GM18505 (cell line): Measurements from ENCODE around the gene SHISA7.

Experiments
- ATAC-seq: cut with Tn5 transposase; IDR thresholded peaks from one replicate; pipeline ENCODE4 v1.9.1; 2021; ENCODE audit not compliant: unreplicated experiment
- POLR2A ChIP-seq: IDR thresholded peaks from 4 replicates; pipeline ENCODE4 v1.6.1; 2011; ENCODE audit warnings: borderline replicate concordance; ENCODE audit not compliant: insufficient read depth, insufficient read length; ENCODE audit errors: extremely low read depth

SHISA7 gene

GRCh38 chr19:55474269-55475265 is 31.5 kb upstream of the SHISA7 start:
- no peak for TF ChIP-seq POLR2A
- no peak for ATAC-seq

GRCh38 chr19:55473225-55474012 is 30.3 kb upstream of the SHISA7 start:
- TF ChIP-seq POLR2A: no peak
- no peak for ATAC-seq

DNA sequence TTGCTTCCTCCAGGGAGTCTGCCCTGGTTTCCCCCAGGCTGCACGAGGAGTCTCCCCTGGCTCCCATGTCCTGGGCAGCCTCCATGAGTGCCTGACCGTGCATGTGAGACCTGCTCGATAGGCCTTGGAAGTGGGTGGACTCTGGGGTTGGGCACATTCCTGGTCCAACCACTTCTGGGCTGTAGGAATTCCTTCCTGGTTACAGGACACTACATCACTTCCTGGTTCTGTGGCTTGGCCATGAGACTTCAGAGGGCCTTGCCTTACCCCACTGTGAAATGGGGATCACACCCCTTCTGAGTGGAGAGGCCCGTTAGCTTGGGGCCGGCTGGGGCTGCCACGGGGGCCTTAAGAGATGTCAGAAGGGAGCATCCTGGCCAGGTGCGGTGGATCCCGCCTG is 29.4 kb upstream of the SHISA7 start:
- no peak for TF ChIP-seq POLR2A
- no peak for ATAC-seq

DNA sequence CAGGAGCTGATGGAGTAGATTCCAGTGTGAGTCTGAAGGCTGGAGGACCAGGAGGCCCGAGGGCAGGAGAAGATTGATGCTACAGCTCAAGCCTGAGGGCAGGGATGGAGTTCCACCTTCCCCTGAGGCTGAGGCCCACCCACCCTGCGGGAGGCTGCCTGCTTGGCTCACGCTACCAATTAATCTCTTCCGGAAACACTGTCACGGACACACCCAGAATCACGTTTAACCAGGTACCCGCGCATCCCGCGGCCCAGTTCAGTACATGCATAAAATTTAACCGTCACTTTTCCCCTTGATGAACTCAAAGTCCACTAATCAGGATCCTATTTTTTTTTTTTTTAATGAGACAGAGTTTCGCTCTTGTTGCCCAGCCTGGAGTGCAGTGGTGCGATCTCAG is 28.2 kb upstream of the SHISA7 start:
- no peak for ATAC-seq
- no peak for TF ChIP-seq POLR2A

DNA sequence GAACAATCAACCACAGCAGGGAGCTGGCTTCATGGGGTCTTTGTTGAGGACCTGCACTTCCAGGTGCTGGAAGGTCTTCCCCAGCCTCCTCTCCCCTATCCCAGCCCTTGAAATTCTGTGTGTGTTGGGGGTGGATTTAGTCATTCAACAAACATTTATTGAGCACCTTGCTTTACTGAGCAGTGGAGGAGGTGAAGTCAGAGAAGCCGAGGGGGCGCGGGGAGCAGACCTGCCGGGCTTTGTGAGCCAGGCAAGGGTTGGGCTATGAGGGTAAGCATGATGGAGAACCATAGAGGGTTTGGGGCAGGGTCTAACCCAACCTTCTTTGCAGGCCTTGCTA is 24.9 kb upstream of the SHISA7 start:
- ATAC-seq: no peak
- TF ChIP-seq POLR2A: no peak

DNA sequence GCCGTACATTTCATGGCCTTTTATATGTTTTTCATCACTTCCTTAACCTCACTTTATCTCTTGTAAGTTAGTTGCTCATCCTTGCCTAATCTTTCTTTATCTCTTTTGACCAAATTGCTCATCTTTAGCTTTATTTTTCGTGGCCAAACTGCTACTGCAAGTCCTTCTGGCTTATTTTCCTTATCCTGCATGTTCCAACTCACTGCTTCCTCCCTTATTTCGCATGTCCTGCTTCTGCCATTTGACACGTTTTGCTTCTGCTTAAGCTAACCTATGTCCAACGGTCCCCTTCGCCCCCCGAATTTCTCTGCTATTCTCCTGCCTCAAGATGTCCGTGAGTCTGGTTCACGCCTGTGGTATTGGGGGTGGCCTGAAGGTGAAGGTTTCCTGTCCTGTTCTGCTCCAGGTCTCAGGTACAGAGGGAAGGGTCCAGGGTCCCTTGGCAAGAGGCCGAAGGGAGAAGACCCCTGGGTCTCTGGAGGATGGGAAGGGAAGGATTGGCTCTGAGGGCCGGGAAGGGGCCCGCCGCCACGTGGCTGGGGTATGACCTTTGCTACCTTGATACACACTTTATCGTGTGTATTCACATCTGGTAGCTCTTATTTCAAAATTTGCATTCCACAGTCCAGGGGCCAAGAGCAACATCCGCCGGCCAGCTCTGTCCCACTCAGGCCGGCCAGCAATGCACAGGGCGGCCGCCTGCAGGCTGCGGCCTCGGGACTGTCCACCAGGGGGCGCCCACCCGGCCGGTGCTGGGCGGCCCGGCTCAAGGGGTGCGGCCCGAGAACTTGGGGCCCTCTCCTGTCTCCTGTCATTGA is 24.3 kb upstream of the SHISA7 start:
- ATAC-seq: peak; percentile 54
- TF ChIP-seq POLR2A: no peak

DNA sequence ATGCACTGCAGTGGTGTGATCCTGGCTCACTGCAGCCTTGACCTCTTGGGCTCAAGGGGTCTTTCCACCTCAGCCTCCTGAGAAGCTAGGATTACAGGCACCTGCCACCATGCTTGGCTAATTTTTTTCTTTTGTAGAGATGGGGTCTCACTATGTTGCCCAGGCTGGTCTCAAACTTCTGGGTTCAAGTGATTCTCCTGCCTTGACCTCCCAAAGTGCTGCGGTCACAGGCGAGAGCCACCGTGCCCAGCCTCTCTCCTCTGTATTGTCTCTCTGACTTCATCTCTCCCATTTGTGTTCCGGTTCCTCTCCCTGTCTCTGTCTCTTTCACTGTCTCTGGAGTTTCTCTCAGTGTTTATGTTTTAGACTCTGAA is 23.1 kb upstream of the SHISA7 start:
- no peak for TF ChIP-seq POLR2A
- ATAC-seq: no peak

- no peak for ATAC-seq
- no peak for TF ChIP-seq POLR2A
Measured at GRCh38 chr19:55465460-55466240, 22.6 kb upstream of the SHISA7 start.

- no peak for ATAC-seq
- no peak for TF ChIP-seq POLR2A
Measured at GRCh38 chr19:55464662-55465054, 21.6 kb upstream of the SHISA7 start, which contains the start of gene C19orf85. TSS of gene C19orf85 (minus strand) at chr19:55464751. CDS start at chr19:55464554, 197 bp downstream.

- ATAC-seq: no peak
- TF ChIP-seq POLR2A: no peak
Measured at GRCh38 chr19:55464039-55464661, 21.1 kb upstream of the SHISA7 start.

DNA sequence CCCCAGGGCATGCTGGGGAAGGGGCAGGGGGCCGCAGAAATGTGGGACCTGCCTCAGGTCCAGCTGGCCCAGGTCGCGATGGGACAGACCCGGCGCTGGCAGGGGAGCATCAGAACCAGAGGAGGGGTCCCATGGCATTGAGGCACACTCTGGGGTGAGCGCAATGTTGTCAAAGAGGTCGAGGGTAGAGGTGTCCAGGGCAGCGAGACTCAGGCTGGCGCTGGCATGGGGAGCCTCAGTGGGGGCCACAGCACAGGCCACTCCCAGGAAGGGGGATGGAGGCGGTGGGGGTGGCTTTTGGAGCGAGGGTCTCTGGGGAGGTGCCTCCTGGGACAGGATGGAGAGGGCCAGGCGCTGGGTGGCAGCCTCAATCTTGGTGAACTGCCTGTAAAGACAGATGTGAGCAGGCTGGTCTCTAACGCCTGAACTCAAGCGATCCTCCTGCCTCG is 20.5 kb upstream of the SHISA7 start:
- TF ChIP-seq POLR2A: no peak
- no peak for ATAC-seq

DNA sequence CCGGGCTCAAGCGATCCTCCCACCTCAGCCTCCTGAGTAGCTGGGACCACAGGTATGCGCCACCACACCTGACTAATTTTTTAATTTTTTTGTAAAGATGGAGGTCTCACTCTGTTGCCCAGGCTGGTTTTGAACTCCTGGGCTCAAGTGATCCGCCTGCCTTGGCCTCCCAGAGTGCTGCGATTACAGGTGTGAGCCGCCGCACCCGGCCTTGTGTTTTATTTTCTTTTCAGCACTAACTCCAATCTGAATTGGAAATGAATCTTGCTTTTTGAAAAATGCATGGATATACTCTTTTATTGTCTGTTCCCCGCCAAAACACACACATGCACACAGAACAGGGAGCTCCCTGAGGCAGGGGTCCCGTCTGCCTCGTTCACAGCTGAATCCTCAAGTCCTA is 19.6 kb upstream of the SHISA7 start:
- ATAC-seq: no peak
- TF ChIP-seq POLR2A: no peak

GRCh38 chr19:55461974-55462626 is 19.0 kb upstream of the SHISA7 start:
- no peak for ATAC-seq
- TF ChIP-seq POLR2A: no peak
